ENCODE data around the gene DAB2IP. TPM values are rescaled to one million over a fixed set of nuclear protein-coding genes. Genes with fewer than 3 reads are reported as not detected.

DAB2IP gene
- total RNA-seq, 1 experiment from 2014 or later: 15.2 TPM

DNA sequence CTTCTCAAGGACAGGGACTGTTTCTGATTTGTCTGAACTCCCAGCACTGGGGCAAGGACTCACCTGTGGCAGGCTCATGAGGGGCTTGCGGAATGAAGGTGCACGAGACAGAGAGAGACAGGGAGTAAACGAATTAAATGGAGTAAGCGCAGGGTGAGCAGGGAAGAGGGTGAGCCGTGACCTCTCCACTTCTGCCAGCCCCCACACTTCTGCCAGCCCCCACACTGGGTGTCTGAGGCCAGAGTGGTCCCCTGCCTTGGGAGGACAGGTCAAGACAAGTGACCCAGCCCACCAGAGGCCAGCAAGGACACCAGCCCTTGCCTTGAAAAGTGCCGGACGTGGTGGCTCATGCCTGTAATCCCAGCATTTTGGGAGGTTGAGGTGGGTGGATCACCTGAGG, 37.2 kb downstream of the DAB2IP start:
- DNase-seq: no peak
- Histone ChIP-seq H3K9me2 (replicated peaks; ENCODE audit: low read length) (no peaks in the 10 kb centered on the region), H3F3A (ENCODE audit: low read length, unreplicated experiment) (no peaks in the 10 kb centered on the region), H2AFZ (ENCODE audit: low read length) (no peak overlapping the region), H3K36me3 (ENCODE audit: low read depth, low read length) (no peaks in the 10 kb centered on the region), H3K79me2 (ENCODE audit: low read length) (no peaks in the 10 kb centered on the region), H3K27ac (ENCODE audit: low read length) (no peak overlapping the region), H3K4me1 (ENCODE audit: insufficient read depth, low read length) (peaks cover 12% of the 10 kb centered on the region), H3K4me2 (ENCODE audit: low read length) (no peak overlapping the region), H3K4me3 (ENCODE audit: low read length) (no peak overlapping the region), H3K9me3 (ENCODE audit: low read length) (no peaks in the 10 kb centered on the region), H3K9ac (ENCODE audit: low read length) (no peak overlapping the region), H3K27me3 (ENCODE audit: low read length) (no peaks in the 10 kb centered on the region), H4K20me1 (ENCODE audit: low read length) (no peaks in the 10 kb centered on the region)
- CTCF ChIA-PET: no interaction called here
- no peak for ATAC-seq
- POLR2A ChIA-PET (ENCODE audit: unreplicated experiment): no interaction called here
- no peak for TF ChIP-seq EZH2phosphoT487 (IDR thresholded peaks at IDR 0.05; ENCODE audit: borderline replicate concordance, low read length)
- TF ChIP-seq, protein P1, sequence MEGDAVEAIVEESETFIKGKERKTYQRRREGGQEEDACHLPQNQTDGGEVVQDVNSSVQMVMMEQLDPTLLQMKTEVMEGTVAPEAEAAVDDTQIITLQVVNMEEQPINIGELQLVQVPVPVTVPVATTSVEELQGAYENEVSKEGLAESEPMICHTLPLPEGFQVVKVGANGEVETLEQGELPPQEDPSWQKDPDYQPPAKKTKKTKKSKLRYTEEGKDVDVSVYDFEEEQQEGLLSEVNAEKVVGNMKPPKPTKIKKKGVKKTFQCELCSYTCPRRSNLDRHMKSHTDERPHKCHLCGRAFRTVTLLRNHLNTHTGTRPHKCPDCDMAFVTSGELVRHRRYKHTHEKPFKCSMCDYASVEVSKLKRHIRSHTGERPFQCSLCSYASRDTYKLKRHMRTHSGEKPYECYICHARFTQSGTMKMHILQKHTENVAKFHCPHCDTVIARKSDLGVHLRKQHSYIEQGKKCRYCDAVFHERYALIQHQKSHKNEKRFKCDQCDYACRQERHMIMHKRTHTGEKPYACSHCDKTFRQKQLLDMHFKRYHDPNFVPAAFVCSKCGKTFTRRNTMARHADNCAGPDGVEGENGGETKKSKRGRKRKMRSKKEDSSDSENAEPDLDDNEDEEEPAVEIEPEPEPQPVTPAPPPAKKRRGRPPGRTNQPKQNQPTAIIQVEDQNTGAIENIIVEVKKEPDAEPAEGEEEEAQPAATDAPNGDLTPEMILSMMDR (conservative IDR thresholded peaks at IDR 0.05; ENCODE audit: low read depth, low read length): no peak
- TF ChIP-seq EZH2 (IDR thresholded peaks at IDR 0.05; ENCODE audit: low read length, unreplicated experiment): no peak
- BruUV-seq (replicated peaks): no TSS peak
- intact Hi-C loops (cut with micrococcal nuclease): no loop called here

DNA sequence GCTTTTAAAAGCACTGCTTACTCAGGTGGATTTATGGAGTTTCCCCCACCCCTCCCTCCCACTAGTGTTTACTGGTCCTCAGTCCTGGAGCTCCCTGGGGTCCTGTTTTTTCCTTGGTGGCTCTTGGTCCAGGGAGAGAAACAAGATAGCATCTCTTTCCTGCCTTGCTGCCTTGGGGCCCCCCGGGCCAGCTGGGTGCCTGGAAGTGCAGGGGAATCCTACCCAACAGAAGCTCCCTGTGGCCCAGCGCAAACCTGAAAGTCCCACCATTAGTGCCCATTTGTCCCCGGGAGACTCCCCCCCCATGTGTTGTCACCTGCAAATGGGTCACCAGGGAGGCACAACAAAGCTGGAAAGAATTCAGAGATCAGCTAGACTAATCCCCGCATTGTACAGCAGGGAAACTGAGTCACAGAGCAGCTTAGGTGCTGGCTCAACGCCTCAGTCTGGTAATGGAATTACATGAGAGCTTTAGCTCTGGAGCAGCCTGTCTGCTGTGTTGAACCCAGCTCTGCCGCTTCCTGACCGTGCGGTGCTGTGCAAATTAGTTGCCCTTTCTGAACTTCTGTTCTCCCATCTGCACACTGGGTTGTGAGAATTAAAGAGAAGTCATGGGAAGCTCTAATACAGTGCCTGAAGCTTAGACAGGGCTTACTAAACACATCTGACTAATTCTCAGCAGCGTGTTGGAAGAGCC, 38.2 kb downstream of the DAB2IP start:
- no peak overlapping the region for H3K27ac ChIP-seq (ENCODE audit: low read length)
- CTCF ChIA-PET: no interaction called here

DNA sequence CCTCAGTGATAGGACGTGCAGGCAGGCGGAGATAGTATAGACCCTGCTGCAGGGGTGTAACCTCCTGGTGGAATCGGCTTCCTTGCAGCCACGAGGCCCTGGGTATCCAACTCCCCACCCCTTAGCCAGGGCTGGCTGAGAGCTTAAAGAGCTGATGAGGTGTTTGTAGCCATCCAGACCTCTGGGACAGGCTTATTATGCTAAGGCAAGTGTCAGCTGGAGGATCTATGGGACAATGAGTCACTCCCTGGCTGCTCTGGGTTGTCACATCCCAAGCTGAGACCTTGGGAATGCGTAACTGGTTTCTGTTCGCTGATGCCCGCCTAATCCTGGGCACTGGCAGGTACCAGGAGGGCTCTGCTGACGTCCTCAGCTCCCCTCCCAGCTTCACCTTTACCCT, 38.9 kb downstream of the DAB2IP start:
- no TSS peak for BruUV-seq (replicated peaks)
- POLR2A ChIA-PET (ENCODE audit: unreplicated experiment): no interaction called here
- no peak for DNase-seq

More for the DNA sequence above, 38.2 kb downstream of the DAB2IP start:
- DNase-seq: no peak
- H4K20me1 ChIP-seq (ENCODE audit: low read length): no peaks in the 10 kb centered on the region
- intact Hi-C loops (cut with micrococcal nuclease): loop anchor here (5.0 kb wide), 1 partner anchor 53 kb away; no protein-coding TSS in a partner anchor
- peaks cover 10% of the 10 kb centered on the region for H3K4me1 ChIP-seq (ENCODE audit: insufficient read depth, low read length)
- H3K9me2 ChIP-seq (replicated peaks; ENCODE audit: low read length): no peaks in the 10 kb centered on the region
- no peaks in the 10 kb centered on the region for H3K36me3 ChIP-seq (ENCODE audit: low read depth, low read length)
- H3K79me2 ChIP-seq (ENCODE audit: low read length): no peaks in the 10 kb centered on the region
- H3K4me3 ChIP-seq (ENCODE audit: low read length): no peak overlapping the region
- POLR2A ChIA-PET (ENCODE audit: unreplicated experiment): no interaction called here
- TF ChIP-seq, protein P1 (conservative IDR thresholded peaks at IDR 0.05; ENCODE audit: low read depth, low read length): no peak
- TF ChIP-seq EZH2 (IDR thresholded peaks at IDR 0.05; ENCODE audit: low read length, unreplicated experiment) (no peak), EZH2phosphoT487 (IDR thresholded peaks at IDR 0.05; ENCODE audit: borderline replicate concordance, low read length) (no peak)
- no TSS peak for BruUV-seq (replicated peaks)
- no peak overlapping the region for H3K9ac ChIP-seq (ENCODE audit: low read length)
- no peak for ATAC-seq
- no peaks in the 10 kb centered on the region for H3K27me3 ChIP-seq (ENCODE audit: low read length)
- no peak overlapping the region for H2AFZ ChIP-seq (ENCODE audit: low read length)
- no peaks in the 10 kb centered on the region for H3F3A ChIP-seq (ENCODE audit: low read length, unreplicated experiment)
- H3K4me2 ChIP-seq (ENCODE audit: low read length): no peak overlapping the region
- H3K9me3 ChIP-seq (ENCODE audit: low read length): no peaks in the 10 kb centered on the region

More for the DNA sequence above, 38.9 kb downstream of the DAB2IP start:
- H2AFZ ChIP-seq (ENCODE audit: low read length): no peak overlapping the region
- H3K4me3 ChIP-seq (ENCODE audit: low read length): no peak overlapping the region
- no peaks in the 10 kb centered on the region for H3K79me2 ChIP-seq (ENCODE audit: low read length)
- H3K27me3 ChIP-seq (ENCODE audit: low read length): no peaks in the 10 kb centered on the region
- H3K4me1 ChIP-seq (ENCODE audit: insufficient read depth, low read length): peaks cover 8% of the 10 kb centered on the region
- CTCF ChIA-PET: no interaction called here
- H3K36me3 ChIP-seq (ENCODE audit: low read depth, low read length): no peaks in the 10 kb centered on the region
- ATAC-seq: no peak
- no peak for TF ChIP-seq EZH2phosphoT487 (IDR thresholded peaks at IDR 0.05; ENCODE audit: borderline replicate concordance, low read length)
- TF ChIP-seq, protein P1 (conservative IDR thresholded peaks at IDR 0.05; ENCODE audit: low read depth, low read length): no peak
- no peak overlapping the region for H3K27ac ChIP-seq (ENCODE audit: low read length)
- intact Hi-C loops (cut with micrococcal nuclease): loop anchor here (5.0 kb wide), 1 partner anchor 52 kb away; no protein-coding TSS in a partner anchor
- no peaks in the 10 kb centered on the region for H4K20me1 ChIP-seq (ENCODE audit: low read length)
- H3F3A ChIP-seq (ENCODE audit: low read length, unreplicated experiment): no peaks in the 10 kb centered on the region
- no peaks in the 10 kb centered on the region for H3K9me2 ChIP-seq (replicated peaks; ENCODE audit: low read length)
- no peak overlapping the region for H3K4me2 ChIP-seq (ENCODE audit: low read length)
- H3K9ac ChIP-seq (ENCODE audit: low read length): no peak overlapping the region
- H3K9me3 ChIP-seq (ENCODE audit: low read length): no peaks in the 10 kb centered on the region

All from PC-3 (cell line).